ENCODE measurements around the gene STRIP2.
"Not testable (repeated sequence)": the region's sequence is repeated elsewhere in the genome, so short reads cannot be mapped to it uniquely, and the experiment has no call there.

The STRIP2 gene

DNA sequence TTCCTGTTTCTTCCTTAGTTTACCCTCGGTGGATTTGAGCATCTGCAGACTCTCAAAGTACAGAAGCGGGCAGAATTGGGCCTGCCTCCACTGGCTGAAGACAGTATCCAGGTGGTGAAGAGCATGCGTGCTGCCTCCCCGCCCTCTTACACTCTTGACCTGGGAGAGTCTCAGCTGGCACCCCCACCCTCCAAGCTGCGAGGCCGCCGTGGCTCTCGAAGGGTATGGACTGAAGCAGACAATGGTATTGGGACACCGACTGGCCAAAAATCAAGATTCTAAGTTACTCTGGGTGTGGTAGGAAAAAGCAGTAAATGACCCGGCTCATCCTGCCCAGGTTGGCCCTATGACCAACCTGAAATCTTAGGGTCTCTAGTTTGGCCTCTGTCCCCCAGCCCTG, 22.2 kb downstream of the STRIP2 start:
- no peak for DNase-seq

DNA sequence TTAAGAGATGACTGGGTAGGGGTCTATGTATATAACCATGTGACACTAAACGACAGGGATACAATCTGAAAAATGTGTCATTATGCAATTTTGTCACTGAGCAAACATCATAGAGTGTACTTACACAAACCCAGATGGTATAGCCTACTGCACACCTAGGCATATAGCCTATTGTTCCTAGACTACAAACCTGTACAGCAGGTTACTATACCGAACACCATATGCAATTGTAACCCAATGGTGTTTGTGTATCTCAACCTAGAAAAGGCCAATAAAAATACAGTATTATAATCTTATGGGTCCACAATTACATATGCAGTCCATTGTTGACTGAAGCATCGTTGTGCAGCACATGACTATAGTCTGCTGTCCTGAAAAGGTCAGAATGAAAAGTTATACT, 22.9 kb downstream of the STRIP2 start:
- no peak for DNase-seq

- DNase-seq: no peak
These were observed 23.9 kb downstream of the STRIP2 start for GRCh38 chr7:129458171-129458570.

GRCh38 chr7:129461809-129462208, 27.6 kb downstream of the STRIP2 start:
- DNase-seq: no peak

GRCh38 chr7:129462420-129462819, 28.2 kb downstream of the STRIP2 start:
- DNase-seq: no peak

- DNase-seq: no peak
These were observed 30.0 kb downstream of the STRIP2 start for GRCh38 chr7:129464194-129464593.

DNA sequence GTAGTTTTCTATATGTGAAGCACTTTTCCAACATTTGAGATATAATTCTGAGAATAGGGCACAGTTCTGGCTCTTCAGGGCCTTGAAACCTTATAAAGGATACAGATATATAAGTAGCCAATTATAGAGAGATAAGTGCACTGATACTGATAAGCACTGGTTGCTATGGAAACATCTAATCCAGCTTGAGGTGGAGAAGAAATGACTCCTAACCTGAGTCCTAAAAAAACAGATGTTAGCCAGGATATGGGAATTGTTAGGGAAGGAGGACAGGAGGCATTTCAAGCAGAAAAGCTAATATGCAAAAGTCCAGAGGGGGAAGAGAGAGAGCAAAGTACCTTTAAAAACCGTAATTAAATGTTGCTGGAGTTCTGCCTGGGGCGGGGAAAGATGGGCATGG, 30.8 kb downstream of the STRIP2 start:
- DNase-seq: no peak

GRCh38 chr7:129466796-129467195, 32.6 kb downstream of the STRIP2 start:
- peak; percentile 22 for DNase-seq

- peak; percentile 35 for DNase-seq
These were observed 33.9 kb downstream of the STRIP2 start for GRCh38 chr7:129468087-129468486.

GRCh38 chr7:129468547-129468946, 34.3 kb downstream of the STRIP2 start:
- DNase-seq: no peak

GRCh38 chr7:129469930-129470329, 35.7 kb downstream of the STRIP2 start:
- no peak for DNase-seq

GRCh38 chr7:129470411-129470810, 36.2 kb downstream of the STRIP2 start:
- no peak for DNase-seq

DNA sequence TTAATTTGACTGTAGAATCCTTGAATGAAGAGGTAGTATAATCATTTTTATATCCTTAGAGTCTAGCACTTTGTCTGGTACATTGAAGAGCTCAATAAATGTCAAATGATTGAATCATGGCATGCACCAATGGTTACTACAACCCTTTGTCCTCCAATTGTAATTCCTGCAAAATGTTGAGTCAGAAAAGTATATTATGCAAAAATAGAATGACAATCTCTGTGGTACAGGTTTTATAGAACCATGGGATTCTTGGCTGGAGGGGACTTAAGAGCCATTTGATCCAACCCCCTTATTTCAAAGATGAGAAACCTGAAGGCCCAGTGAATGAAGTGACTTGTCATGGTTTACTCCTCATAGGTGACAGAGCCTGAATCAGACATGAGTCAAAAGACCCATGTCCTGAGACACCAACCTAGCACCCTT, 37.2 kb downstream of the STRIP2 start:
- DNase-seq: no peak

DNA sequence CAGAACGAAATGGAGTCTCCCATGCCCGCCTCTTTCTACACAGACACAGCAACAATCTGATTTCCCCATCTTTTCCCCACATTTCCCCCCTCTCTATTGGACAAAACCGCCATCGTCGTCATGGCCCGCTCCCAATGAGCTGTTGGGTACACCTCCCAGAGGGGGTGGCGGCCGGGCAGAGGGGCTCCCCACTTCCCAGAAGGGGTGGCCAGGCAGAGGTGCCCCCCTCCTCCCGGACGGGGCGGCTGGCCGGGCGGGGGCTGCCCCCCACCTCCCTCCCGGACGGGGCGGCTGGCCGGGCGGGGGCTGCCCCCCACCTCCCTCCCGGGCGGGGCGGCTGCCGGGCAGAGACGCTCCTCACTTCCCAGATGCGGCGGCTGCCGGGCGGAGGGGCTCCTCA, 41.7 kb downstream of the STRIP2 start:
- DNase-seq: not testable (repeated sequence)

DNA sequence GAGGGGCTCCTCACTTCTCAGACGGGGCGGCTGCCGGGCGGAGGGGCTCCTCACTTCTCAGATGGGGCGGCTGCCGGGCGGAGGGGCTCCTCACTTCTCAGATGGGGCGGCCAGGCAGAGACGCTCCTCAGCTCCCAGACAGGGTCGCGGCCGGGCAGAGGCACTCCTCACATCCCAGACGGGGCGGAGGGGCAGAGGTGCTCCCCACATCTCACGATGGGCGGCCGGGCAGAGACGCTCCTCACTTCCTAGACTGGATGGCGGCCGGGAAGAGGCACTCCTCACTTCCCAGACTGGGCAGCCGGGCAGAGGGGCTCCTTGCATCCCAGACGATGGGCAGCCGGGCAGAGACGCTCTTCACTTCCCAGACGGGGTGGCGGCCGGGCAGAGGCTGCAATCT, 42.2 kb downstream of the STRIP2 start:
- not testable (repeated sequence) for DNase-seq

GRCh38 chr7:129479831-129480230, 45.6 kb downstream of the STRIP2 start:
- DNase-seq: no peak

- DNase-seq: no peak
These were observed 46.6 kb downstream of the STRIP2 start for GRCh38 chr7:129480674-129481363.

DNA sequence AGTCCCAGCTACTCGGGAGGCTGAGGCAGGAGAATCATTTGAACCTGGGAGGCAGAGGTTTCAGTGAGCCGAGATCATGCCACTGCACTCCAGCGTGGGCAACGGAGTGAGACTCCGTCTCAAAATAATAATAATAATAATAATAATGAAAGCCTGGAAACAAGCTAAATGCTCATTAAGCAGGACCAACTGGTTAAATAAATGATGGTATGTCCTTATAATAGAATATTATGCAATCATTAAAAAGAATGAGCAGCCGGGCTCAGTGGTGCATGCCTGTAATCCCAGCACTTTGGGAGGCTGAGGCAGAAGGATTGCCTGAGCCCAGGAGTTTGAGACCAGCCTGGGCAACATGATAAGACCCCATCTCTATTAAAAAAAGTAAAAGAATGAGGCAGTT, 47.1 kb downstream of the STRIP2 start:
- not testable (repeated sequence) for DNase-seq

GRCh38 chr7:129482781-129483180, 48.5 kb downstream of the STRIP2 start:
- no peak for DNase-seq

GRCh38 chr7:129489491-129489890, 55.3 kb downstream of the STRIP2 start:
- DNase-seq: peak; percentile 92

GRCh38 chr7:129492391-129492790, 58.2 kb downstream of the STRIP2 start:
- peak; percentile 53 for DNase-seq

DNA sequence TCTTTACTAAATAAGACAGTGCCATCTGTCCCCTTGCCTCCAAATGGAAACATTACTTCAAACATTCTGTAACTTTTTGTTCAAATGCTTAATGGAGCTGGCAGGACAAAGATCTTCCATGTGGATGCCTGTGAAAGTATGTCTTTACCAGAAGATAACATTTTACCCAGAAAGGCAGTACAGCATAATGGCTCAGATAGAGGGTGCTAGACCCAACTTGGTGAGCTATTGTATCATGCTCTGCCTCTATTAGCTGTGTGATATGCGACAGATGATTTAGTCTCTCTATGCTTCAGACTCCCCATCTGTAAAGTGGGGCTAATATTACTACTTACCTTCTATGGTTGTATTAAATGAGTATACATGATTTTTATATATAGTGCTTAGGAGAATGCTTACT, 59.3 kb downstream of the STRIP2 start:
- DNase-seq: peak; percentile 24

GRCh38 chr7:129494041-129494440, 59.8 kb downstream of the STRIP2 start:
- peak; percentile 88 for DNase-seq

- DNase-seq: no peak
These were observed 61.8 kb downstream of the STRIP2 start for GRCh38 chr7:129495987-129496386.

DNA sequence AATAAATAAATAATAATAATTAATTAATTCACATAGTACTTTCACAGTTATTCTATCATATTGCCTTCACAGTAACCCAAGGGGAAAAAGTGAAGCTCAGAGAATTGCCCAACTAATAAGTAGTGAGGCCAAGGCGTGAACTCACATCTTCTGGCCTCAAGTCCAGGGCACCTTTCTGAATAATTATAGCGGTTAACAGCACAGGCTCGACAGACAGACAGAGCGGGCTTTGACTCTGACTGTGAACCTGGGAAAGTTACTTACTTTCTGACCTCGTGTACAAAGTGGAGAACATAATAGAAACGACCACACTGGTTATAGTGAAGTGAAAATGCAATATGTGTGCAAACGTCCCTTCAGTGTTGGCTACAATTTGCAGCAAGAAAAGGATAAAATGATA, 62.4 kb downstream of the STRIP2 start:
- DNase-seq: no peak

Data from fibroblast of skin of right biceps (primary cell).